NT2/D1 (cell line): Measurements from ENCODE around the gene CCDC40.

ENCODE experiments used
- DNase-seq: peaks from one replicate; pipeline ENCODE4 v3.0.0-alpha.2; 2011; ENCODE audit warnings: low read depth, low spot score
- H3K27me3 ChIP-seq: 2 replicates; pipeline ENCODE4 v1.6.0; 2011; ENCODE audit warnings: mild to moderate bottlenecking; ENCODE audit not compliant: insufficient read length, insufficient read depth
- H3K36me3 ChIP-seq: 2 replicates; pipeline ENCODE4 v1.6.1; 2011; ENCODE audit warnings: mild to moderate bottlenecking, low read length, mixed read lengths; ENCODE audit not compliant: insufficient read depth, insufficient read length
- H3K4me1 ChIP-seq: 2 replicates; pipeline ENCODE4 v1.5.1; 2011; ENCODE audit not compliant: insufficient read depth, insufficient read length
- H3K4me3 ChIP-seq: 2 replicates; pipeline ENCODE4 v1.5.1; 2011; ENCODE audit warnings: low read depth; ENCODE audit not compliant: insufficient read length
- H3K9ac ChIP-seq: 2 replicates; pipeline ENCODE4 v1.6.0; 2011; ENCODE audit warnings: low read depth; ENCODE audit not compliant: insufficient read length
- H3K9me3 ChIP-seq: 2 replicates; pipeline ENCODE4 v1.5.1; 2011; ENCODE audit warnings: mild to moderate bottlenecking, low read length; ENCODE audit not compliant: insufficient read depth
- SUZ12 ChIP-seq: IDR thresholded peaks from 2 replicates; pipeline ENCODE4 v1.6.1; 2011; ENCODE audit not compliant: insufficient read length, insufficient read depth; ENCODE audit errors: extremely low read depth
- YY1 ChIP-seq: IDR thresholded peaks from 2 replicates; pipeline ENCODE4 v1.6.1; 2011; ENCODE audit not compliant: insufficient read length, insufficient read depth
- ZNF274 ChIP-seq: IDR thresholded peaks from 2 replicates; pipeline ENCODE4 v1.6.1; 2011; ENCODE audit warnings: mild to moderate bottlenecking, low read depth, low read length

Gene CCDC40

GRCh38 chr17:80123791-80124190, 87.3 kb downstream of the CCDC40 start:
- no peak for DNase-seq
- no peaks in the 10 kb centered on the region for H3K27me3 ChIP-seq
- peaks cover 2% of the 10 kb centered on the region for H3K36me3 ChIP-seq
- no peak overlapping the region for H3K4me3 ChIP-seq
- no peaks in the 10 kb centered on the region for H3K9me3 ChIP-seq
- no peak overlapping the region for H3K9ac ChIP-seq
- peaks cover 9% of the 10 kb centered on the region for H3K4me1 ChIP-seq
- TF ChIP-seq YY1, result no peak
- no peak for TF ChIP-seq ZNF274
- TF ChIP-seq SUZ12, result no peak

- H3K9me3 ChIP-seq, result no peaks in the 10 kb centered on the region
- peak; percentile 47 for DNase-seq
- peak overlapping the region; percentile 14 for H3K9ac ChIP-seq
- no peaks in the 10 kb centered on the region for H3K36me3 ChIP-seq
- H3K4me1 ChIP-seq, result peaks cover 13% of the 10 kb centered on the region
- H3K4me3 ChIP-seq, result no peak overlapping the region
- H3K27me3 ChIP-seq, result no peaks in the 10 kb centered on the region
- TF ChIP-seq SUZ12 (no peak), ZNF274 (no peak), YY1 (no peak)
These were observed 88.0 kb downstream of the CCDC40 start for GRCh38 chr17:80124351-80124981.

- Histone ChIP-seq H3K36me3 (no peaks in the 10 kb centered on the region), H3K27me3 (no peaks in the 10 kb centered on the region), H3K9me3 (no peaks in the 10 kb centered on the region), H3K4me3 (no peak overlapping the region), H3K4me1 (peaks cover 13% of the 10 kb centered on the region), H3K9ac (no peak overlapping the region)
- DNase-seq, result no peak
- no peak for TF ChIP-seq SUZ12
- TF ChIP-seq YY1, result no peak
These were observed 89.4 kb downstream of the CCDC40 start for GRCh38 chr17:80125656-80126448.

GRCh38 chr17:80126449-80126715, 89.9 kb downstream of the CCDC40 start:
- TF ChIP-seq ZNF274 (no peak), SUZ12 (no peak), YY1 (no peak)
- Histone ChIP-seq H3K4me3 (no peak overlapping the region), H3K9me3 (no peaks in the 10 kb centered on the region), H3K27me3 (no peaks in the 10 kb centered on the region), H3K36me3 (no peaks in the 10 kb centered on the region), H3K4me1 (peaks cover 13% of the 10 kb centered on the region), H3K9ac (no peak overlapping the region)
- DNase-seq, result no peak

- TF ChIP-seq ZNF274 (no peak), SUZ12 (no peak), YY1 (no peak)
- Histone ChIP-seq H3K9me3 (no peaks in the 10 kb centered on the region), H3K9ac (no peak overlapping the region), H3K4me3 (no peak overlapping the region), H3K27me3 (no peaks in the 10 kb centered on the region), H3K4me1 (peaks cover 9% of the 10 kb centered on the region), H3K36me3 (peaks cover 16% of the 10 kb centered on the region)
- DNase-seq, result no peak
These were observed 92.6 kb downstream of the CCDC40 start for GRCh38 chr17:80129006-80129565.

GRCh38 chr17:80130992-80131391, 94.5 kb downstream of the CCDC40 start:
- no peak for TF ChIP-seq SUZ12
- H3K4me3 ChIP-seq, result no peak overlapping the region

GRCh38 chr17:80132906-80133625, 96.6 kb downstream of the CCDC40 start:
- peaks cover 55% of the 10 kb centered on the region for H3K36me3 ChIP-seq

More at GRCh38 chr17:80130992-80131391, 94.5 kb downstream of the CCDC40 start:
- Histone ChIP-seq H3K9me3 (no peaks in the 10 kb centered on the region), H3K36me3 (peaks cover 35% of the 10 kb centered on the region), H3K9ac (no peak overlapping the region), H3K4me1 (peaks cover 4% of the 10 kb centered on the region), H3K27me3 (no peaks in the 10 kb centered on the region)
- DNase-seq, result no peak

More at GRCh38 chr17:80132906-80133625, 96.6 kb downstream of the CCDC40 start:
- Histone ChIP-seq H3K27me3 (no peaks in the 10 kb centered on the region), H3K4me3 (no peak overlapping the region), H3K4me1 (peaks cover 4% of the 10 kb centered on the region), H3K9me3 (no peaks in the 10 kb centered on the region), H3K9ac (no peak overlapping the region)
- no peak for DNase-seq
- TF ChIP-seq ZNF274 (no peak), YY1 (no peak), SUZ12 (no peak)
